D721Med (cell line): ENCODE data around the gene ELAVL3.

Experiments
- DNase-seq: peaks from one replicate; pipeline ENCODE4 v3.0.0; 2011; ENCODE audit warnings: low spot score; ENCODE audit not compliant: insufficient read length
- FAIRE-seq: peaks from 2 replicates; lab custom pipeline; 2011; peaks lifted over from hg19 to GRCh38; lab: Jason Lieb, UNC
- TF ChIP-seq, protein P1 (sequence below): IDR thresholded peaks from 2 replicates; pipeline ENCODE4 v1.5.1; 2012; ENCODE audit warnings: mild to moderate bottlenecking, control low read depth; ENCODE audit not compliant: insufficient read depth; ENCODE audit errors: missing control alignments

Gene ELAVL3

DNA sequence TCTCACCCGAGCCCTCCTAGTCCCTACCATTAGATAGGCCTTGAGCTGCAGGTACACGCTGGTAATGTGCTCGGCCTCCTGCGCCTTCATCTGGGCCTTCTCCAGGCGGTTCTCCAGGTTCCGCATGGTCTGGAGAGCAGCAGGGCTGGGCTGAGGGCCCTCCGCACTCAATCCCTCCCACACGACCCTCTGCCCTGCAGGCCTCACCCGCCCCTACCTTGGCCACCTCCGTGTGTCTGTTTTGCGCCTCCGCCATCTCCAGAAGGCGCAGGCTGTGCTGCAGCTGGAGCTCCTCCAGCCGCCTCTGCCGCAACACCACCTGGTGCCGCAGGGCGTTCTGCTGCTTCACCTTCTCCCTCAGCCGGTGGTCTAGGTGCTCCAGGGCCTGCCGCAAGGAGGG is 54.2 kb downstream of the ELAVL3 start:
- FAIRE-seq (no peak), DNase-seq (no peak)
- TF ChIP-seq, protein P1, sequence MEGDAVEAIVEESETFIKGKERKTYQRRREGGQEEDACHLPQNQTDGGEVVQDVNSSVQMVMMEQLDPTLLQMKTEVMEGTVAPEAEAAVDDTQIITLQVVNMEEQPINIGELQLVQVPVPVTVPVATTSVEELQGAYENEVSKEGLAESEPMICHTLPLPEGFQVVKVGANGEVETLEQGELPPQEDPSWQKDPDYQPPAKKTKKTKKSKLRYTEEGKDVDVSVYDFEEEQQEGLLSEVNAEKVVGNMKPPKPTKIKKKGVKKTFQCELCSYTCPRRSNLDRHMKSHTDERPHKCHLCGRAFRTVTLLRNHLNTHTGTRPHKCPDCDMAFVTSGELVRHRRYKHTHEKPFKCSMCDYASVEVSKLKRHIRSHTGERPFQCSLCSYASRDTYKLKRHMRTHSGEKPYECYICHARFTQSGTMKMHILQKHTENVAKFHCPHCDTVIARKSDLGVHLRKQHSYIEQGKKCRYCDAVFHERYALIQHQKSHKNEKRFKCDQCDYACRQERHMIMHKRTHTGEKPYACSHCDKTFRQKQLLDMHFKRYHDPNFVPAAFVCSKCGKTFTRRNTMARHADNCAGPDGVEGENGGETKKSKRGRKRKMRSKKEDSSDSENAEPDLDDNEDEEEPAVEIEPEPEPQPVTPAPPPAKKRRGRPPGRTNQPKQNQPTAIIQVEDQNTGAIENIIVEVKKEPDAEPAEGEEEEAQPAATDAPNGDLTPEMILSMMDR, result no peak

DNA sequence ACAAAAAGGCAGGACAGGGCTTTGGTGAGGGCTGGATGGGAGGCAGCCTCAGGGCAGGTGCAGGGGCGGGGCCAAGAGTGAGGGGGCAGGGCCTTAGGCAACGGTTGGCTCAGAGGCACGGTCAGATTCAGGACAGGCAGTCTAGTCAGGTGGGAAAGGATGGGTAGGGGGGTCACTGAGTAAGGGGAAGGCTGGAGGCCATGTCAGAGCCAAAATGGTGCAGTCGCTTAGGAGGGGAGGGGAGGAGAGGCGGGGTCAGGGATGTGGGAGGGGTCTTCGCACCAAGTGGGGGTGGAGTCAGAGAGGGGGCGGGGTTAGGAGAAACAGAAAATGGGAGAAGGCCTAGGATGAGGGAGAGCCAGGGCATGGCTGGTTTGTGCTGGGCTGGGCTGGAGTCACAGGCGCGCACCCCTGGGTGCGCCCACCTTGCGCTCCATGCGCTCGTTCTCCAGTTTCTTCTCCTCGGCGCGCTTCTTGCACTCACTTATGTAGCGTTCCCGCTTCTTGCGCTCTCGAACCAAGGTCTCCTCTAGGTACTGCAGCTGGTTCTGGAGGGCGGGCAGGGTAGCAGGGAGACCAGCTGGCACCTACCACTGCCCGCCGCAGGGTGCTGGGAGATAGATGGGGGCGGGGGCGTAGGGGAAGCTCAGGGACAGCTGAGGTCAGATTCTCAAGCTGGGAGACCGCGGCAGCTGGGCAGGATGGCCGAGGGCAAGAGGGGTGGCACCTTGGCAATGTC is 55.0 kb downstream of the ELAVL3 start:
- FAIRE-seq, result no peak
- no peak for DNase-seq
- TF ChIP-seq, protein P1, result no peak

DNA sequence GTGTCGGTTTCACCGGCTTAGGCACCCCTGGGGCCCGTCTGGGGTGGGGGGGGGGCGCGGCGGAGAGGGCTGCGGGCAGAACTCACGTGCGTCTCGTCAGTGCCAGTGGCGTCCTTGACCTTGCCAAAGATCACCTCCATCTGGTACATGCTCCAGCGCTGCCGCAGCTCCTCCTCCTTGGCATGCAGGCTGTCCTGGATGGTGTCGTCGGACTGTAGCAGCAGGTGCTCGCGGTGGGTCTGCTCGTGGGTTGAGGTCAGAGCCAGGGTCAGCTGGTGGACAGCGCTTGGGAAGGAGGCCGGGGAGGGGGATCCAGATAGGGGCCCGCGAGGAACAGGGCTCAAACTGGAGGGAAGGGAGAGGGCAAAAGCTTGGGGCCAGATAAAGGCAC is 57.1 kb downstream of the ELAVL3 start:
- FAIRE-seq (no peak), DNase-seq (no peak)
- TF ChIP-seq, protein P1, result no peak

DNA sequence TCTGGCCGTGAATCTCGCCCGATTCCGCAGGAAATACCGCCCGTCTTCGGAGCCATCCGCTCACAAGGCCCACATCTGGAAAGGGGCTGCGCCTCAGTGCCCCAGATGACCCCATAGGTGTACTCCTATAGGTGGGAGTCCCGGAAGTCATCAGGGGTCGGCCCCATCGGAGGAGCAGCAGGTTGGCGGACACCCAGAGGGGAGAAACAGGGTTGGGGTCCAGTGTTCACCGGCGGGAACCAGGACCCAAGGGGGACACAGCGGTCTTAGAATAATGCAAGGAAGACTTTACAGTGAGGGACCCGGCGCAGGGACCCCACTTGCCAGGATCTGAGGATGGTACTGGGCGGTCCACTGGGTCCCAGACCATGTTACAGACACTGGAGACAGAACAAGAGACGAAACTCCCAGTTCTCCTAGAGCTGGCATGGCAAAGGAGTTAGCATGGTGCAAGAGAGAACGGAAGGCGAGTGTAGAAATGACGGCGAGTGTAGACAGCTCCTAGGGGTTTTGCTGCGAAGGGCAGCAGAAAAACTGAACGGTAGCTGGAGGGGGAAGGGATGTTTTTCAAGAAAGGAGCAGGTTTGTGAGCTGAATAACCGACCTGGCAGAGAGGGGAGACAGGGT is 57.6 kb downstream of the ELAVL3 start:
- TF ChIP-seq, protein P1, result no peak
- FAIRE-seq, result no peak
- no peak for DNase-seq

DNA sequence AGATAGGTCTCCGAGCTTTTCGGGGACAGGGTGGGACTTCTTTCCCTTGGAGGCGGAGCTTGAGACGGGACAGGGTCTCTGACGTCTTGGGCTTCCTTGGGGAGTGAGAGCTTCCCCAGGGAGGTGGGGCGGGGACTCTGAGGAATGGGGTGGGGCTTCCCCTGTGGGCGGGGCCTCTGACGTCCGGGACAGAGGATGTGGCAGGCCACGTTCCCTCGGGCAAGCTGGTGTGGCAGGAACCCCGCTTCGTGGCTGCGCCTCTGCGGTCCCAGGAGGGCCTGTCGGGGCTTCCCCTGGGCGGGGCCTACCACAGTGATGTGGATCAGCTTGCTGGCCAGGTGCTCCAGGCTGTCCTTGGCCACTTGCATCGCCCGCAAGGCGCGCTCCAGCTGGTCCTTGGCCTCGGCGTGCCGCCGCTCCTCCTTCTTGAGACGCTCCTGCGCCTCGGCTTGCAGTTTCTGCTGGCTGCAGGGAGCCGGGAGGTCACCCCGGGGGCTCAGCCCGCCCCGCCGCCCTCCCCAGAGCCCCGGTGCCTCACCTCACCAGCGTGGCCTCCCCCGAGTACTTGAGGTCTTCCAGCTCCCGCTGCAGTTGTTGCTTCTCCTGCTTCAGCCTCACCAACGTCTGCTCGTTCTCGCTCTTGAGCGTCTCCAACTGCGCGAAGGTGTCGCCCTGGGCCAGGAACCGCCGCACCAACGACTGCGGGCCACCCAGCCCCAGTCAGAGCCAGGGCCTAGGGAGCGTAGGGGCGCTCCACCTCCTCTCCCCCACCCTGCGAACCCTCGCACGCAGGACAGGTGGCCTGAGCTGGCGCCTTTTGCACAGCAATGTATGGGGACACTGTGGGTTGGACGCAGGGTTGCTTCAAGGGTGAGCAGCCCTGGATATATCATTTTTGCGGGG is 58.4 kb downstream of the ELAVL3 start:
- TF ChIP-seq, protein P1, result no peak
- FAIRE-seq, result no peak
- no peak for DNase-seq

DNA sequence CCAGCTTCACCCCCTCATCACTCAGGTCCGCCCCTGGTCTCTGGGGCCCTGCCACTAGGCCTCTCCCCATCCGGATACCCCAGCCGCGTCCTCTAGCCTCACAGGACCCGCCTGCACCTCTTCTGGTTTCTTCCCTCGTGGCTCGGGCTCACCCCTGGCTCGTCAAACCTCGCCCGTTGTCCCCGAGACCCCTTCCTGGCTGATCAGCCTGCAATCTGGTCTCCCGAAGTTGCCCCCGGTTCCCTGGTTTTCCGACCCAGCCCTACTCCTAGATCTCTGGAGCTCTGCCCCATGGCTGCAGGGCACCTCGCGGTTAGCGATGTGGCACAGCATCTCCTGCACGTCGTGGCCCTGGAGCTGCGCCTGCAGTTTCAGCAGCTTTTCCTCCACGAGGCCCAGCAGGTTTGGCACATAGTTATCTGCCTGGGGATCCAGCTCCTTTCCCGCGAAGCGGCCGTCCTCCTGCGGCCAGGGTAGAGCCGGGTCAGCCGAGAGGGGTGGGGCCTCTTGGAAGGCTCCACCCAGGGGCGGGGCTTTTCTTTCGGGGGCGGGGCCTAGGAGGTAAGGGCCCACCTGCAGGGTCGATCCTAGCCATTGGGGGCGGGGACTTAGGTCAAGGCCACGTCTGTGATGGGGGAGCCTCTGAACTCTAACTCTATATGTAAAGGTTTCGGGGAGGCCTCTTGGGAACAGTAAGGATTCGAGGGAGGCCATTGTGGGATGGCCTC is 59.3 kb downstream of the ELAVL3 start:
- no peak for FAIRE-seq
- DNase-seq, result no peak
- TF ChIP-seq, protein P1, result no peak
